ENCODE results near the gene SCYL2. TPM values are rescaled to one million over a fixed set of nuclear protein-coding genes. Genes with fewer than 3 reads are reported as not detected.
"Not testable (repeated sequence)": the region's sequence is repeated elsewhere in the genome, so short reads cannot be mapped to it uniquely, and the experiment has no call there.

The SCYL2 gene, protein sequence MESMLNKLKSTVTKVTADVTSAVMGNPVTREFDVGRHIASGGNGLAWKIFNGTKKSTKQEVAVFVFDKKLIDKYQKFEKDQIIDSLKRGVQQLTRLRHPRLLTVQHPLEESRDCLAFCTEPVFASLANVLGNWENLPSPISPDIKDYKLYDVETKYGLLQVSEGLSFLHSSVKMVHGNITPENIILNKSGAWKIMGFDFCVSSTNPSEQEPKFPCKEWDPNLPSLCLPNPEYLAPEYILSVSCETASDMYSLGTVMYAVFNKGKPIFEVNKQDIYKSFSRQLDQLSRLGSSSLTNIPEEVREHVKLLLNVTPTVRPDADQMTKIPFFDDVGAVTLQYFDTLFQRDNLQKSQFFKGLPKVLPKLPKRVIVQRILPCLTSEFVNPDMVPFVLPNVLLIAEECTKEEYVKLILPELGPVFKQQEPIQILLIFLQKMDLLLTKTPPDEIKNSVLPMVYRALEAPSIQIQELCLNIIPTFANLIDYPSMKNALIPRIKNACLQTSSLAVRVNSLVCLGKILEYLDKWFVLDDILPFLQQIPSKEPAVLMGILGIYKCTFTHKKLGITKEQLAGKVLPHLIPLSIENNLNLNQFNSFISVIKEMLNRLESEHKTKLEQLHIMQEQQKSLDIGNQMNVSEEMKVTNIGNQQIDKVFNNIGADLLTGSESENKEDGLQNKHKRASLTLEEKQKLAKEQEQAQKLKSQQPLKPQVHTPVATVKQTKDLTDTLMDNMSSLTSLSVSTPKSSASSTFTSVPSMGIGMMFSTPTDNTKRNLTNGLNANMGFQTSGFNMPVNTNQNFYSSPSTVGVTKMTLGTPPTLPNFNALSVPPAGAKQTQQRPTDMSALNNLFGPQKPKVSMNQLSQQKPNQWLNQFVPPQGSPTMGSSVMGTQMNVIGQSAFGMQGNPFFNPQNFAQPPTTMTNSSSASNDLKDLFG
- 35.9 TPM for total RNA-seq (ENCODE audit: insufficient read depth, low replicate concordance)

GRCh38 chr12:100266835-100267602 lies at the start of gene SCYL2, which contains the start of gene DEPDC4:
Gene SCYL2, plus strand, starts transcription at chr12:100267177. Its CDS starts 15,794 bp downstream, at chr12:100282971.
Gene DEPDC4, minus strand, starts transcription at chr12:100267079. Its CDS starts 3 bp downstream, at chr12:100267076.
- peak; percentile 98 for DNase-seq (ENCODE audit: low spot score)

- no peak for DNase-seq (ENCODE audit: low spot score)
Measured at GRCh38 chr12:100219328-100220109, 47.5 kb upstream of the SCYL2 start.

- no peak for DNase-seq (ENCODE audit: low spot score)
Measured at GRCh38 chr12:100221523-100221922, 45.5 kb upstream of the SCYL2 start.

GRCh38 chr12:100222173-100222572 lies 44.8 kb upstream of the SCYL2 start:
- not testable (repeated sequence) for DNase-seq (ENCODE audit: low spot score)

DNA sequence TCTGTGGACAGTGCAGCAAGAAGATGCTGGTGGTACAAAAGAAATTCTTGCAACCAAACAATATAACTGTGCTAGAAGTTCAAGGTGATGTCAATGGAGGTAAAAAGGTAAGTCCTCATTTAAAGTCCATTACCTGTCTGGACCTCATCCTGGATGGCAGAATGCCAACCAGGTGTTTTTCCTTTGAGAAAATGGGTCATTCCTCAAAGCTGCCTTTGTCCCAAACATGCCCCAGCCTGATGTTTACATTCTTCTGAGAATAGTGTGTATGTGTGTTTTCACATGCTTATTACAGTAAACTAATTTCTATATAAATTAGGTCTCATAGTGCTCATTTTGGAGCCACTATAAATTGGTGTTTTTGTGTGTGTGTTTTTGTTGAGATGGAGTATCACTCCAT lies 41.5 kb upstream of the SCYL2 start:
- no peak for DNase-seq (ENCODE audit: low spot score)

DNA sequence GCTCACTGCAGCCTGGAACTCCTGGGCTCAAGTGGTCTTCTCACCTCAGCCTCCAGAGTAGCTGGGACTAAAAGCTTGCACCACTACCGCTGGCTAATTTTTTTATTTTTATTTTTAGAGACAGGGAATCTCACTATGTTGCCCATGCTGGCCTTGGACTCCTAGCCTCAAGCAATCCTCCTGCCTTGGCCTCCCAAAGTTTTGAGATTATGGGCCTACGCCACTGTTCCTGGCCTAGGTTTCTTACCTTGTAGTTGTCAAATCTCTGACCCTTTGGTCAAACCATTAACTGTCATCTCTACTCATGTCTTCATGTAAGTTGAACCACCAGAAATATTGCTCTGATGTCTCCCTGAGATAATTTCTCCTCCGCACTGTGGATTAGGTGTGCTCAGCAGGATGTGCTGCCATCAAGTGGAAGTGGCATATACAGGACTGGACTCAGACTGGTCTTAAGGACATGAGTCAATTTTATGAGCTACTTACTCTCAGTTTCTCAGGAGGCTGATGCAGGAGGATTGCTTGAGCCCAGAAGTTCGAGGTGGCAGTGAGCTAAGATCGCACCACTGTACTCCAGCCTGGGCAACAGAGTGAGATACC lies 37.8 kb upstream of the SCYL2 start:
- no peak for DNase-seq (ENCODE audit: low spot score)

- DNase-seq (ENCODE audit: low spot score) = peak; percentile 41
Measured at GRCh38 chr12:100229876-100230275, 37.1 kb upstream of the SCYL2 start.

GRCh38 chr12:100231873-100232272 lies 35.1 kb upstream of the SCYL2 start:
- DNase-seq (ENCODE audit: low spot score) = not testable (repeated sequence)

GRCh38 chr12:100234166-100234565 lies 32.8 kb upstream of the SCYL2 start:
- no peak for DNase-seq (ENCODE audit: low spot score)

DNA sequence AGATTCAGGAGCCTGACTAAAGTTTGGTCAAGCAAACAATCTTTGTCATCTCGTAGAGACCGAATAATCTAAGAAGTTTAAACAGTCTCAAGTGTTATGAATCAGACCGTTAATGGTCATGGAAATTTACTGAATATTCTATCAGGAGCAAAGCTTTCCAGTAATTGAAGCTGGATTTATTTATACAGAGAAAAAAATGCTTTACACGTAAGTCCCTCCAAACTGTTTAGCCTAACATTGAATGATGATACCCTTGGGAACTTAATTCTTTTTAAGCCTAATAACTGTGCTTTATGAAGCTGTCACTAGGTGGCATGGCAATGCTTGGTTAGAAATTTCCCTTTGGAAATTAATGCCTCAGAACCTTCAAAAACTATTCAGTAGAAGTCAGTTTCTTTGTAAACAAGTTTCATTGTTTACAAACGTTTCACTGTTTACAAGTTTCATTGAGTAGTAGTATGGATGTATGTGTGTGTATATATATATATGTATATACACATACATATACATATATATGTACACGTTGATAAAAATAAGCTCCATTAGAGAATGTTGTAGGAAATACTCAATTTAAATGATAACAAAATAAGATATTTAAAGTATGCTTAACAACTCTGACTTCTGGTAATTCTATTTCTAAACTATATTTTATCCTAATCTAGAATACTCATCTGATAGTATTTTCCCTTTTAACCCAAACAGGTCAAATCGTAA lies 32.2 kb upstream of the SCYL2 start:
- DNase-seq (ENCODE audit: low spot score) = peak; percentile 42

GRCh38 chr12:100238801-100239200 lies 28.2 kb upstream of the SCYL2 start:
- DNase-seq (ENCODE audit: low spot score) = no peak

GRCh38 chr12:100239589-100239988 lies 27.4 kb upstream of the SCYL2 start:
- DNase-seq (ENCODE audit: low spot score) = no peak

DNA sequence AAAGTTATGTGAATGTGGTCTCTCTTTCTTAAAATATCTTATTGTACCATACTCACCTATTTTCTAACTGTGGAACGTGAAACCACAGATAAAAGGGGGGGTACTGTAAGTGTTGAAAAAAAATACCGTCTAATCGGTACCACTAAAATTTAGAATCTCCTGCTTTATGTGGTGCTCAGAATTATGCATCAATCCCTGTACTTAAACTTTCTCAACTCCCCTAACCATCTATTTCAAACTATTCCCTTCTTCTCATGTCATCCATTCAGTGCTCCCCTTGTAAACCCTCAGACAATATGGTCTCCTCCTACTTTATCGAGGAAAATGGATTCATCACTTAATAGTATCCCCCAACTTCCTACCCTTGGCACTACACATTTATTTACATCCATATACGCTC lies 23.8 kb upstream of the SCYL2 start:
- no peak for DNase-seq (ENCODE audit: low spot score)

- DNase-seq (ENCODE audit: low spot score) = no peak
Measured at GRCh38 chr12:100247765-100248164, 19.2 kb upstream of the SCYL2 start.

- no peak for DNase-seq (ENCODE audit: low spot score)
Measured at GRCh38 chr12:100248886-100249285, 18.1 kb upstream of the SCYL2 start.

DNA sequence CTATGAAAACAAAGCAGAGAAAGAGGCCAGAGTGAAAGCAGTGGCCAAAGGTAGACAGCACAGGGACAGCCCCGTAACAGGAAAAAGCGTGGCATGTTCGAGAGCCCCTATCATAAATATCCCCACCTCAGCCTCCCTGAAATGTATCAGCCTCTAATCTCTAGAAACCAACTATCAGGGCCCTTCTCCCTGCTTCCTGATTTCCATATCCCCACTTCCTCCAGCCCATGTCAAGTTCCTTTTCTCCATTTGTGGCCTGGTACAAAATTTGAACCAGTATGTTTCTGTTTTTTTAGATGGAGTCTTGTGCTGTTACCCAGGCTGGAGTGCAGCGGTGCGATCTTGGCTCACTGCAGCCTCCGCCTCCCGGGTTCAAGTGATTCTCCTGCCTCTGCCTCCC lies 17.0 kb upstream of the SCYL2 start:
- no peak for DNase-seq (ENCODE audit: low spot score)

- DNase-seq (ENCODE audit: low spot score) = no peak
Measured at GRCh38 chr12:100251917-100252316, 15.1 kb upstream of the SCYL2 start.

DNA sequence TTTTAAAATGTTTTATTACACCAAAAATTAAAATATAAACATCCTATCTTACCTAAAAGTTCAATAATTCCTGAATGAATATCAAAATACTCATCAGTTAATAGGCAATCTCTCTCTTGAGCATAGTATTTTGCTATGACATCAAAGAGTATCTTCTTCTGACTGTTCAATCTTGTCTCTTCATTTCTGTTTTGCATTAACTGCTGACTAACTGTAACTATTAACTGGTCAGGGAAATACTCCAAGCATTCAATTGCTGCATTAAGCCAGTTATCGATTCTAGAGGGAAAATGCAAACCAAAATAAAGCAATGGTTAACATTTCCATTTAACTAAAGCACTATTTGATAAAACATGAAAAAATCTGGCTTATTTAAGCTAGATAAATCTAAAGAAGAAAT lies 13.5 kb upstream of the SCYL2 start:
- DNase-seq (ENCODE audit: low spot score) = no peak

DNA sequence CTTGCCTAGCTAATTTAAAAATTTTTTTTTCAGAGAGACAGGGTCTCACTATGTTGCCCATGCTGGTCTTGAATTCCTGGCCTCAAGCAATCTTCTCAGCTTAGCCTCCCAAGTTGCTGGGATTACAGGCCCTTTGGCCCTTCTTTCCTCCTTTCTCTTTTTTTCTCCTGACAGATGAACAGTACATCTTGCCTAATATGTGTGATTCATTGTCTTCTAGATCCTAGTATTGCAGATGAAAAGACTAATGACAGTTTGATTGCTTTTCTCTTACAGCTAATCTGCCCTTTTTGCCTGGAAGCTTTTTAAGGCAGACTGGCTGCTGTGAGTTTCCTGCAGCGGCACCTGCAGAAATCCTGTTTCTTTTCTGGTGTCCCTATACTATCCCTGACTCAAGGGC lies 12.1 kb upstream of the SCYL2 start:
- no peak for DNase-seq (ENCODE audit: low spot score)

GRCh38 chr12:100258127-100258526 lies 8.8 kb upstream of the SCYL2 start:
- no peak for DNase-seq (ENCODE audit: low spot score)
